ENCODE data around the gene GREB1L.

DNA sequence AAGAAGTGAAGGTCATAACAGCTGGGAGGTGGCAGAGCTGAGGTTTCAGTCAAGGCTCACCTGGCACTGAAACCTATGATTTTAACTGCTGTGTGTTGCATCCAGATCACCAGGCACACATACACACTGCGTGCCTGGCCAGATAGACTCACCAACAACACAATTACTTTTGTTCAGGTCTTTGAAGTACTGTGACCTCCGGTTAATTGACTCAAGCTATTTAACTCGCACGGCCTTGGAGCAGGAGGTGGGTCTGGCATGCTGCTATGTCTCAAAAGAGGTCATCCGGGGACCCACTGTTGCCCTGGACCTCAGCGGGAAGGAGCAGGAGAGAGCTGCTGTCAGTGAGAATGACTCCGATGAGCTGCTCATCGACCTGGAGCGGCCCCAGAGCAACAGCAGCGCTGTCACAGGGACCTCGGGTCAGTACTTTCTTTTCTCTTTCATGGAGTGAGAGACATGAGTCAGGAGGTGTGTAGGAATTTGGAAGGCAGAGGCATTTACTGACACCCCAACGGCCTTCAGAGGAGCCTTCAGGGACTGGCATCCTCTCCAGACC, 254.3 kb downstream of the GREB1L start:
- TF ChIP-seq, protein P1, sequence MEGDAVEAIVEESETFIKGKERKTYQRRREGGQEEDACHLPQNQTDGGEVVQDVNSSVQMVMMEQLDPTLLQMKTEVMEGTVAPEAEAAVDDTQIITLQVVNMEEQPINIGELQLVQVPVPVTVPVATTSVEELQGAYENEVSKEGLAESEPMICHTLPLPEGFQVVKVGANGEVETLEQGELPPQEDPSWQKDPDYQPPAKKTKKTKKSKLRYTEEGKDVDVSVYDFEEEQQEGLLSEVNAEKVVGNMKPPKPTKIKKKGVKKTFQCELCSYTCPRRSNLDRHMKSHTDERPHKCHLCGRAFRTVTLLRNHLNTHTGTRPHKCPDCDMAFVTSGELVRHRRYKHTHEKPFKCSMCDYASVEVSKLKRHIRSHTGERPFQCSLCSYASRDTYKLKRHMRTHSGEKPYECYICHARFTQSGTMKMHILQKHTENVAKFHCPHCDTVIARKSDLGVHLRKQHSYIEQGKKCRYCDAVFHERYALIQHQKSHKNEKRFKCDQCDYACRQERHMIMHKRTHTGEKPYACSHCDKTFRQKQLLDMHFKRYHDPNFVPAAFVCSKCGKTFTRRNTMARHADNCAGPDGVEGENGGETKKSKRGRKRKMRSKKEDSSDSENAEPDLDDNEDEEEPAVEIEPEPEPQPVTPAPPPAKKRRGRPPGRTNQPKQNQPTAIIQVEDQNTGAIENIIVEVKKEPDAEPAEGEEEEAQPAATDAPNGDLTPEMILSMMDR (IDR thresholded peaks at IDR 0.05) = no peak
- TF ChIP-seq POLR2AphosphoS5 (IDR thresholded peaks at IDR 0.05) = no peak

Measured in esophagus muscularis mucosa (tissue), 3 donors.